ENCODE measurements around the gene HNRNPH1. TPM values are rescaled to one million over a fixed set of nuclear protein-coding genes. Genes with fewer than 3 reads are reported as not detected.
"Not testable (repeated sequence)": the region's sequence is repeated elsewhere in the genome, so short reads cannot be mapped to it uniquely, and the experiment has no call there.

Gene HNRNPH1
- total RNA-seq, 1 donor from 2014 or later, result 1,021 TPM

DNA sequence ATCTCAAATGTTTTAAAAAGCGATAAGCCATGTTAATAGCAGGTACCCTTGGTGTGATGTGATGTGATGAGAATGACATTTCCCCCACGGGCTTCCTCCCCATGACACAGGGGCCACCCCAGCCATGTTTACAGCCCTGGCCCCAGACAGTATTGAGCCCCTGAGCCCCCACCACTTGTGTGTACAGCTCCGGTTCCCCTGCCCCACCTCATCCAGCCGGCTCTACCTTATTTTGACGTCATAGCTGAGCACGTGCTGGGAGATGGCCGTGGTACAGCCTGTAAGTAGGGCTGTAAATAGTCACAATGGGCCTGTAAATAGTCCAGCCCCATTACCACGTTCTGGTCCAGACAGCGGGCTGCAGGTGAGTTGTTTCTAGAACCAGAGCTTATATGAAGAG lies 24.9 kb upstream of the HNRNPH1 start:
- TF ChIP-seq, protein P1, sequence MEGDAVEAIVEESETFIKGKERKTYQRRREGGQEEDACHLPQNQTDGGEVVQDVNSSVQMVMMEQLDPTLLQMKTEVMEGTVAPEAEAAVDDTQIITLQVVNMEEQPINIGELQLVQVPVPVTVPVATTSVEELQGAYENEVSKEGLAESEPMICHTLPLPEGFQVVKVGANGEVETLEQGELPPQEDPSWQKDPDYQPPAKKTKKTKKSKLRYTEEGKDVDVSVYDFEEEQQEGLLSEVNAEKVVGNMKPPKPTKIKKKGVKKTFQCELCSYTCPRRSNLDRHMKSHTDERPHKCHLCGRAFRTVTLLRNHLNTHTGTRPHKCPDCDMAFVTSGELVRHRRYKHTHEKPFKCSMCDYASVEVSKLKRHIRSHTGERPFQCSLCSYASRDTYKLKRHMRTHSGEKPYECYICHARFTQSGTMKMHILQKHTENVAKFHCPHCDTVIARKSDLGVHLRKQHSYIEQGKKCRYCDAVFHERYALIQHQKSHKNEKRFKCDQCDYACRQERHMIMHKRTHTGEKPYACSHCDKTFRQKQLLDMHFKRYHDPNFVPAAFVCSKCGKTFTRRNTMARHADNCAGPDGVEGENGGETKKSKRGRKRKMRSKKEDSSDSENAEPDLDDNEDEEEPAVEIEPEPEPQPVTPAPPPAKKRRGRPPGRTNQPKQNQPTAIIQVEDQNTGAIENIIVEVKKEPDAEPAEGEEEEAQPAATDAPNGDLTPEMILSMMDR (IDR thresholded peaks at IDR 0.05; ENCODE audit: partially characterized antibody, unreplicated experiment), result no peak
- Mint-ChIP-seq H3K27me3 (ENCODE audit: unreplicated experiment) (no peaks in the 10 kb centered on the region), H3K27ac (ENCODE audit: unreplicated experiment) (no peak overlapping the region), H3K36me3 (ENCODE audit: unreplicated experiment) (no peaks in the 10 kb centered on the region), H3K4me3 (ENCODE audit: unreplicated experiment) (no peak overlapping the region), H3K4me1 (ENCODE audit: low read depth, unreplicated experiment) (peaks cover 4% of the 10 kb centered on the region), H3K9me3 (ENCODE audit: unreplicated experiment) (peaks cover 4% of the 10 kb centered on the region)
- DNase-seq, result no peak

DNA sequence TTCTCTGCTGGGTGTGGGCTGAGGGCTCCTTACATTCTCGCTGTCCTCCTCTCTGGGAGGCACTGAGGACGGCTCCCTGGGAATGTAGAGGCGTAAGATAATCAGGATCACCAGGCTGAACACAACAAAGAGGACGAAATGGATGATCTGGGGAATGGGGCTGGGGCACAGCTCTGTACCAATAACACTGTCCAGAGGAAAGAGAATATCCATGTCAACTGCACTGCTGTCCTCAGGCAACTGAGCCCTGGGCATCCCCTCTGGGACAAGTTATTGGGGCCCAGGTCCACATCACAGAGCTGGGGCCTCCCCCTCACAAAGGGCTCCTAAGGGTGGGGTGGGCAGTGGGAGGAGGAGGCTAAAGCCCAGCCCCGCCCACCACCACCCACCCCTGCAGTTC lies 21.3 kb upstream of the HNRNPH1 start:
- H3K27me3 Mint-ChIP-seq (ENCODE audit: unreplicated experiment); H3K9me3 Mint-ChIP-seq (ENCODE audit: unreplicated experiment); H3K36me3 Mint-ChIP-seq (ENCODE audit: unreplicated experiment); H3K4me1 Mint-ChIP-seq (ENCODE audit: low read depth, unreplicated experiment); H3K4me3 Mint-ChIP-seq (ENCODE audit: unreplicated experiment); H3K27ac Mint-ChIP-seq (ENCODE audit: unreplicated experiment); DNase-seq: not testable (repeated sequence)

- not testable (repeated sequence) for H3K4me1 Mint-ChIP-seq (ENCODE audit: low read depth, unreplicated experiment); H3K4me3 Mint-ChIP-seq (ENCODE audit: unreplicated experiment); H3K27me3 Mint-ChIP-seq (ENCODE audit: unreplicated experiment); DNase-seq; H3K27ac Mint-ChIP-seq (ENCODE audit: unreplicated experiment); H3K9me3 Mint-ChIP-seq (ENCODE audit: unreplicated experiment); H3K36me3 Mint-ChIP-seq (ENCODE audit: unreplicated experiment)
These were observed 19.9 kb upstream of the HNRNPH1 start for GRCh38 chr5:179643141-179643920.

DNA sequence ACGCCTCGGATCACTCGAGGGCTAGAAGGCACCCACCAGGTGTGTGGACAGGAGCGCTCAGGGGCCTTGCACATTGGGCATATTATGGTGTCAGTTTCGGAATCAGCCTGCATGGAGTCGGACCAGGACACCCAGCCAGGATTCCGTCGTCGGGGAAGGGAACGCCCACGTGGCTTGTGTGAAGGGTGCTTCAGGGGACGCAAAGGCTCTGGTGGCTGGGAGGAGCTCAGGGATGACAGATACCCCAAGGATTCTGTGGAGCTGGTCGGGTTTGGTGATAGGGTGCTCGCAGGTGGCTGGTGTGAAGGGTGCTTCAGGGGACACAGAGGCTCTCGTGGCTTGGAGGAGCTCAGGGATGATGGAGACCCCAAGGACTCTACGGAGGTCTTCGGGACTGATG lies 19.2 kb upstream of the HNRNPH1 start:
- not testable (repeated sequence) for H3K4me3 Mint-ChIP-seq (ENCODE audit: unreplicated experiment); H3K27me3 Mint-ChIP-seq (ENCODE audit: unreplicated experiment); H3K36me3 Mint-ChIP-seq (ENCODE audit: unreplicated experiment)

GRCh38 chr5:179641745-179642144 lies 18.3 kb upstream of the HNRNPH1 start:
- not testable (repeated sequence) for H3K4me1 Mint-ChIP-seq (ENCODE audit: low read depth, unreplicated experiment); H3K4me3 Mint-ChIP-seq (ENCODE audit: unreplicated experiment); H3K36me3 Mint-ChIP-seq (ENCODE audit: unreplicated experiment); H3K27ac Mint-ChIP-seq (ENCODE audit: unreplicated experiment); H3K27me3 Mint-ChIP-seq (ENCODE audit: unreplicated experiment); DNase-seq; H3K9me3 Mint-ChIP-seq (ENCODE audit: unreplicated experiment)

More for the DNA sequence above, 19.2 kb upstream of the HNRNPH1 start:
- not testable (repeated sequence) for H3K9me3 Mint-ChIP-seq (ENCODE audit: unreplicated experiment); H3K27ac Mint-ChIP-seq (ENCODE audit: unreplicated experiment); DNase-seq; H3K4me1 Mint-ChIP-seq (ENCODE audit: low read depth, unreplicated experiment)

- not testable (repeated sequence) for H3K27ac Mint-ChIP-seq (ENCODE audit: unreplicated experiment); DNase-seq; H3K9me3 Mint-ChIP-seq (ENCODE audit: unreplicated experiment); H3K27me3 Mint-ChIP-seq (ENCODE audit: unreplicated experiment); H3K36me3 Mint-ChIP-seq (ENCODE audit: unreplicated experiment); H3K4me3 Mint-ChIP-seq (ENCODE audit: unreplicated experiment); H3K4me1 Mint-ChIP-seq (ENCODE audit: low read depth, unreplicated experiment)
These were observed 15.8 kb upstream of the HNRNPH1 start for GRCh38 chr5:179639296-179639695.

DNA sequence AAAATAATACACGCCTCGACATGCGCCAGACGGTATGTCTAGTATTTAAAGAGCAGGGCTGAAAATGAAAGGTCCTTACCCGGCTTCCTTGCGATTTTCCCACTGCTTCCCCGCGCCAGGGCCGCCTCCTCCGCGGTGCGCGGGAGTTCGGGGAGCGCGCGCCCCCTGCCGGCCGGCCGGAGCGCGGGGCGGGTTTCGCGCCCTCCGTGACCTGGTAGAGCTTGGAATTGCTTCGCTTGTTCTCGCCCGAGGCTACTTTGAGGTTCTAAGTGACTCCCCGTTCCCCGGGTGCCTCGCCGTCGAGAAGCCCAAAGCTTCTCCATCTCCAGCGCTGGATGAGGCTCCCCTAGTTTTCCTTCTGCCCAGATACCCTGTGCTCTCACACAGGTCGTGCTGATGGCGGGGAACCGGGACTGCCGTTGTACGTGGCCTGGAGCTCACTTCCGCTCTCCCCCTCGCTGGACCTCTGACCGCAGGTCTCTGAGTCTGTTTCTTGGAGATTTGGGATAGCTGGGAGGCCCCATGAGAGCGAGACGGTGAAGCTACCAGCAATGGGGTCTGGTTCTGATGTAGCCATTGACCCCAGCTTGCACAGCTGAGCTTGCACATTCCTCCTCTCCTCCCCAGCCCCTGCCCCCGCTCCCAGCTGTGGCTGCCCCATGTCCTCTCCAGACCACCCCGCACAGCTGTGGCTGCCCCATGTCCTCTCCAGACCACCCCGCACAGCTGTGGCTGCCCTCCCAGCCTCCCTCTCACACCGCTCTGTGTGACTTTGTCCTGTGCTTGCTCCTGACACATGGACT lies 11.1 kb upstream of the HNRNPH1 start:
- not testable (repeated sequence) for DNase-seq; H3K27me3 Mint-ChIP-seq (ENCODE audit: unreplicated experiment); H3K9me3 Mint-ChIP-seq (ENCODE audit: unreplicated experiment); H3K4me1 Mint-ChIP-seq (ENCODE audit: low read depth, unreplicated experiment); H3K27ac Mint-ChIP-seq (ENCODE audit: unreplicated experiment); H3K36me3 Mint-ChIP-seq (ENCODE audit: unreplicated experiment); H3K4me3 Mint-ChIP-seq (ENCODE audit: unreplicated experiment)

DNA sequence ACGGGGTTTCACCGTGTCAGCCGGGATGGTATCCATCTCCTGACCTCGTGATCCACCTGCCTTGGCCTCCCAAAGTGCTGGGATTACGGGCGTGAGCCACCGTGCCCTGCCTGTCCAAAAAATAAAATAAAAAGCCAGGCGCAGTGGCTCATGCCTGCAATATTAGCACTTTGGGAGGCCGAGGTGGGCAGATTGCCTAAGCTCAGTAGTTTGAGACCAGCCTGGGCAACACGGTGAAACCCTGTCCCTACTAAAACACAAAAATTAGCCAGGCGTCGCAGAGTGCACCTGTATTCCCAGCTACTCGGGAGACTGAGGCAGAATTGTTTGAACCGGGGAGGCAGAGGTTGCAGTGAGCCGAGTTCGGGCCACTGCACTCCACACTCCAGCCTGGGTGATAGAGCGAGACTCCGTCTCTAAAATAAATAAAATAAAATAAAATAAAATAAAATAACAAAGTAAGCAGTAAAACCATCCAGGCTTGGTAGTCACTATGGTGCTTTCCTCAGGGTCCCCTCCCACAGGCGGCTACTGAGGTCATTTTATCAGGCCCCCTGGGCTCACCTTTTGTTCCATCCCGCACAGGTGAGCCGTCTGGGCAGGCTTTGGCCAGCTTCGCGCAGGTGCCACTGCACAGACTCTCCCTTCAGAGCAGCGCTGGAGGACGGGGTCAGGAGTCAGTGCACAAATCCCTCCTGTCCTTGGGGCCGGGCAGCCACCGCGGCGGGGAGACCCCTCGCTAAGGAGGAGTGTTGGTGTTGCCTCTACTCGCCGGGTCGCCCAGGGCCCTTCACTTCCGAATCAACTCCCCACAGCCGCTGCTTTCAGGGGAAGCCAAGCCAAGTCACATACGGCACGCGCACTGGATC lies 10.3 kb upstream of the HNRNPH1 start:
- not testable (repeated sequence) for H3K9me3 Mint-ChIP-seq (ENCODE audit: unreplicated experiment); H3K4me1 Mint-ChIP-seq (ENCODE audit: low read depth, unreplicated experiment); H3K27ac Mint-ChIP-seq (ENCODE audit: unreplicated experiment); H3K36me3 Mint-ChIP-seq (ENCODE audit: unreplicated experiment); DNase-seq; H3K27me3 Mint-ChIP-seq (ENCODE audit: unreplicated experiment); H3K4me3 Mint-ChIP-seq (ENCODE audit: unreplicated experiment)
